Measurements from ENCODE around the gene PROCA1. TPM values are rescaled to one million over a fixed set of nuclear protein-coding genes. Genes with fewer than 3 reads are reported as not detected.
A peak's percentile ranks its signal among the peaks of the same experiment; 100 is the strongest.

The PROCA1 gene
- total and polyA plus RNA-seq, 2 of the 13 experiments (the other 11 are each of a cell fraction or from before 2014, with no cell fraction given), result 0.73 to 1.5 TPM

DNA sequence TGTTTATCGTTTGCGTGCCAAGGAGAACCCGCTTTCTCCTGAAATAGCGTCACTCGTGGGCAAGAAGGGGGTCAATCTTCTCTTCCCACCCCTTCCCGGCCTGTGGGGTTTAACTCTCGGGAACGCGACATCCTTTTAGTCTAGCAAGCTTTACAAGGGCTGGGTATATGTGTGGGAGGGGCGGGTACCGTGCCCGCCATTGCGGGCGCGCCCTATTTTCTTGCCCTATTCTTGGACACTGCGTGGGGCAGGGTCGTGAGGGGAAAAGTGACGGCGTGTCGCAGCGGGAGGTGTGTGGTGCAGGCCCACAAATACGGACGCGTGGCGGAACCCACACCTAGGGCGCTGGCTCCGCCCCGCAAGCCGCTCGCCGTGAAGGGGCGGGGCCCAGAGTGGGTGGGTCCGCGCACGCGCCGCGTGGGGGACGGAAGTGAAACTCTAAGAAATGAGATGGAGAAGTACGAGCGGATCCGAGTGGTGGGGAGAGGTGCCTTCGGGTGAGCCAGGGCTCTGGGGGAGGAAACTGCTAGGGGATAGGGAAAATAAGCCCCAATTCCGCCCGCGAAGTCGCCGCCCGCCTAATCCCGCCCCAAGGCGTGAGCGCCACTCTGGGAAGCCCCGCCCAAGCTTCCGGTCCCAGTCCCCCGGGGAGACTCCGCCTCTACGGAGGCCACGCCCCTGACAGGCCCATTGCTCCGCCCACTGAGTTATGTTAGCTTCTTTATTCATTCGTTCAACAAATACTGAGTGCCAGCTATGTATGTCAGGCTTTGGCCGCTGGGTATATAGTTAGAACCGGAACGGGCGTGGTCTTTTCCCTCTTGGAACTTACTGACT, 16.9 kb upstream of the PROCA1 start, which contains the start of gene NEK8 (continued):
- TF ChIP-seq ZNF343 (CRISPR knock-in tag; IDR thresholded peaks at IDR 0.05) (no peak), NFYB (CRISPR knock-in tag; IDR thresholded peaks at IDR 0.05) (no peak; the same call in 1 of the 2 replicates), ZNF264 (CRISPR knock-in tag; IDR thresholded peaks at IDR 0.05) (no peak), SMAD3 (CRISPR knock-in tag; IDR thresholded peaks at IDR 0.05) (peak; percentile 42; the same call in 1 of the 2 replicates), ZNF777 (CRISPR knock-in tag; IDR thresholded peaks at IDR 0.05) (no peak), GABPB1 (CRISPR knock-in tag; IDR thresholded peaks at IDR 0.05) (peak; percentile 88), MEF2D (CRISPR knock-in tag; IDR thresholded peaks at IDR 0.05) (peak; percentile 50; the same call in 1 of the 2 replicates), ZFP90 (CRISPR knock-in tag; IDR thresholded peaks at IDR 0.05; ENCODE audit: borderline replicate concordance) (0 out of 2 replicates have a peak, but pooled peaks have one; percentile 20), ZMYM4 (CRISPR knock-in tag; IDR thresholded peaks at IDR 0.05) (no peak), TCF12 (IDR thresholded peaks at IDR 0.05) (no peak), TCF12 (CRISPR knock-in tag; IDR thresholded peaks at IDR 0.05) (no peak), AHR (CRISPR knock-in tag; IDR thresholded peaks at IDR 0.05) (0 out of 2 replicates have a peak, but pooled peaks have one; percentile 9), HMGA1 (CRISPR knock-in tag; conservative IDR thresholded peaks at IDR 0.05) (no peak), KAT8 (CRISPR knock-in tag; IDR thresholded peaks at IDR 0.05) (peak; percentile 64; the same call in 1 of the 2 replicates), ZNF709 (CRISPR knock-in tag; IDR thresholded peaks at IDR 0.05) (peak; percentile 63; the same call in 1 of the 2 replicates)
- TF ChIP-seq, protein P1, sequence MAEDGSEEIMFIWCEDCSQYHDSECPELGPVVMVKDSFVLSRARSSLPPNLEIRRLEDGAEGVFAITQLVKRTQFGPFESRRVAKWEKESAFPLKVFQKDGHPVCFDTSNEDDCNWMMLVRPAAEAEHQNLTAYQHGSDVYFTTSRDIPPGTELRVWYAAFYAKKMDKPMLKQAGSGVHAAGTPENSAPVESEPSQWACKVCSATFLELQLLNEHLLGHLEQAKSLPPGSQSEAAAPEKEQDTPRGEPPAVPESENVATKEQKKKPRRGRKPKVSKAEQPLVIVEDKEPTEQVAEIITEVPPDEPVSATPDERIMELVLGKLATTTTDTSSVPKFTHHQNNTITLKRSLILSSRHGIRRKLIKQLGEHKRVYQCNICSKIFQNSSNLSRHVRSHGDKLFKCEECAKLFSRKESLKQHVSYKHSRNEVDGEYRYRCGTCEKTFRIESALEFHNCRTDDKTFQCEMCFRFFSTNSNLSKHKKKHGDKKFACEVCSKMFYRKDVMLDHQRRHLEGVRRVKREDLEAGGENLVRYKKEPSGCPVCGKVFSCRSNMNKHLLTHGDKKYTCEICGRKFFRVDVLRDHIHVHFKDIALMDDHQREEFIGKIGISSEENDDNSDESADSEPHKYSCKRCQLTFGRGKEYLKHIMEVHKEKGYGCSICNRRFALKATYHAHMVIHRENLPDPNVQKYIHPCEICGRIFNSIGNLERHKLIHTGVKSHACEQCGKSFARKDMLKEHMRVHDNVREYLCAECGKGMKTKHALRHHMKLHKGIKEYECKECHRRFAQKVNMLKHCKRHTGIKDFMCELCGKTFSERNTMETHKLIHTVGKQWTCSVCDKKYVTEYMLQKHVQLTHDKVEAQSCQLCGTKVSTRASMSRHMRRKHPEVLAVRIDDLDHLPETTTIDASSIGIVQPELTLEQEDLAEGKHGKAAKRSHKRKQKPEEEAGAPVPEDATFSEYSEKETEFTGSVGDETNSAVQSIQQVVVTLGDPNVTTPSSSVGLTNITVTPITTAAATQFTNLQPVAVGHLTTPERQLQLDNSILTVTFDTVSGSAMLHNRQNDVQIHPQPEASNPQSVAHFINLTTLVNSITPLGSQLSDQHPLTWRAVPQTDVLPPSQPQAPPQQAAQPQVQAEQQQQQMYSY (CRISPR knock-in tag; IDR thresholded peaks at IDR 0.05), result peak; percentile 30; the same call in 1 of the 2 replicates
- TF ChIP-seq, protein P2, sequence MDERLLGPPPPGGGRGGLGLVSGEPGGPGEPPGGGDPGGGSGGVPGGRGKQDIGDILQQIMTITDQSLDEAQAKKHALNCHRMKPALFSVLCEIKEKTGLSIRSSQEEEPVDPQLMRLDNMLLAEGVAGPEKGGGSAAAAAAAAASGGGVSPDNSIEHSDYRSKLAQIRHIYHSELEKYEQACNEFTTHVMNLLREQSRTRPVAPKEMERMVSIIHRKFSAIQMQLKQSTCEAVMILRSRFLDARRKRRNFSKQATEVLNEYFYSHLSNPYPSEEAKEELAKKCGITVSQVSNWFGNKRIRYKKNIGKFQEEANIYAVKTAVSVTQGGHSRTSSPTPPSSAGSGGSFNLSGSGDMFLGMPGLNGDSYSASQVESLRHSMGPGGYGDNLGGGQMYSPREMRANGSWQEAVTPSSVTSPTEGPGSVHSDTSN (CRISPR knock-in tag; IDR thresholded peaks at IDR 0.05), result no peak
- TF ChIP-seq, protein P3, sequence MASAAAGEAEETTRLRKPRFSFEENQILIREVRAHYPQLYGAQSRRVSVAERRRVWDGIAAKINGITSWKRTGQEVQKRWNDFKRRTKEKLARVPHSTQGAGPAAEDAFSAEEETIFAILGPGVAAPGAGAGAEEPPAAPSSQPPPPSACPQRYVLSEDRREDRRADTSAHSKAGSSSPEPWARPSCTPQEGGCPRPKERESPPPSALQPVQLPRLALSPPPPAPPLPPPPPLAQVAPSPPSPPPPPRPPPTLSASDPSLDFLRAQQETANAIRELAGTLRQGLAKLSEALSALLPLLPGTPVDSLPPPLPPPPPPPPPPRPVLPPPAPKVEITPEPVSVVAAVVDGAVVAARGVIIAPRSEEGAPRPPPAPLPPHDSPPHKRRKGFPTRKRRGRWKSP (CRISPR knock-in tag; IDR thresholded peaks at IDR 0.05), result 0 out of 2 replicates have a peak, but pooled peaks have one; percentile 2
- TF ChIP-seq, protein P4, sequence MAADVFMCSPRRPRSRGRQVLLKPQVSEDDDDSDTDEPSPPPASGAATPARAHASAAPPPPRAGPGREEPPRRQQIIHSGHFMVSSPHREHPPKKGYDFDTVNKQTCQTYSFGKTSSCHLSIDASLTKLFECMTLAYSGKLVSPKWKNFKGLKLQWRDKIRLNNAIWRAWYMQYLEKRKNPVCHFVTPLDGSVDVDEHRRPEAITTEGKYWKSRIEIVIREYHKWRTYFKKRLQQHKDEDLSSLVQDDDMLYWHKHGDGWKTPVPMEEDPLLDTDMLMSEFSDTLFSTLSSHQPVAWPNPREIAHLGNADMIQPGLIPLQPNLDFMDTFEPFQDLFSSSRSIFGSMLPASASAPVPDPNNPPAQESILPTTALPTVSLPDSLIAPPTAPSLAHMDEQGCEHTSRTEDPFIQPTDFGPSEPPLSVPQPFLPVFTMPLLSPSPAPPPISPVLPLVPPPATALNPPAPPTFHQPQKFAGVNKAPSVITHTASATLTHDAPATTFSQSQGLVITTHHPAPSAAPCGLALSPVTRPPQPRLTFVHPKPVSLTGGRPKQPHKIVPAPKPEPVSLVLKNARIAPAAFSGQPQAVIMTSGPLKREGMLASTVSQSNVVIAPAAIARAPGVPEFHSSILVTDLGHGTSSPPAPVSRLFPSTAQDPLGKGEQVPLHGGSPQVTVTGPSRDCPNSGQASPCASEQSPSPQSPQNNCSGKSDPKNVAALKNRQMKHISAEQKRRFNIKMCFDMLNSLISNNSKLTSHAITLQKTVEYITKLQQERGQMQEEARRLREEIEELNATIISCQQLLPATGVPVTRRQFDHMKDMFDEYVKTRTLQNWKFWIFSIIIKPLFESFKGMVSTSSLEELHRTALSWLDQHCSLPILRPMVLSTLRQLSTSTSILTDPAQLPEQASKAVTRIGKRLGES (CRISPR knock-in tag; IDR thresholded peaks at IDR 0.05; ENCODE audit: borderline replicate concordance), result no peak
- TF ChIP-seq, protein P5, sequence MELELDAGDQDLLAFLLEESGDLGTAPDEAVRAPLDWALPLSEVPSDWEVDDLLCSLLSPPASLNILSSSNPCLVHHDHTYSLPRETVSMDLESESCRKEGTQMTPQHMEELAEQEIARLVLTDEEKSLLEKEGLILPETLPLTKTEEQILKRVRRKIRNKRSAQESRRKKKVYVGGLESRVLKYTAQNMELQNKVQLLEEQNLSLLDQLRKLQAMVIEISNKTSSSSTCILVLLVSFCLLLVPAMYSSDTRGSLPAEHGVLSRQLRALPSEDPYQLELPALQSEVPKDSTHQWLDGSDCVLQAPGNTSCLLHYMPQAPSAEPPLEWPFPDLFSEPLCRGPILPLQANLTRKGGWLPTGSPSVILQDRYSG (CRISPR knock-in tag; IDR thresholded peaks at IDR 0.05), result no peak; the same call in 1 of the 2 replicates

All from HepG2 (cell line).